NB4 (cell line): ENCODE results near the gene POLR2L.

ENCODE experiments used
- DNase-seq: peaks from one replicate; pipeline ENCODE4 v3.0.0; 2010; ENCODE audit warnings: low read depth
- H3K4me3 ChIP-seq: one replicate; pipeline ENCODE4 v1.5.1; 2011; ENCODE audit warnings: mild to moderate bottlenecking, low read depth, low read length, moderate library complexity
- CTCF ChIP-seq: IDR thresholded peaks from one replicate; pipeline ENCODE4 v1.5.1; 2012; ENCODE audit warnings: low read depth, low read length
- MAX ChIP-seq: IDR thresholded peaks from 2 replicates; pipeline ENCODE4 v1.6.1; 2011; ENCODE audit warnings: low read depth, low read length
- MYC ChIP-seq: IDR thresholded peaks from 2 replicates; pipeline ENCODE4 v1.6.1; 2011; ENCODE audit warnings: low read depth, low read length
- POLR2A ChIP-seq: IDR thresholded peaks from 2 replicates; pipeline ENCODE4 v1.6.1; 2011; ENCODE audit warnings: mild to moderate bottlenecking; ENCODE audit not compliant: insufficient read length; ENCODE audit errors: extremely low read depth

POLR2L gene

GRCh38 chr11:844693-845644, 2.6 kb upstream of the POLR2L start:
- H3K4me3 ChIP-seq: no peak overlapping the region
- peak; percentile 65 for DNase-seq
- TF ChIP-seq MAX (no peak), MYC (no peak; the same call in 1 of the 2 replicates), POLR2A (no peak)

- H3K4me3 ChIP-seq: no peak overlapping the region
- no peak for TF ChIP-seq CTCF
- TF ChIP-seq MYC: peak; percentile 86
- TF ChIP-seq MAX: peak; percentile 90
- DNase-seq: no peak
Measured at GRCh38 chr11:843818-844692, 1.7 kb upstream of the POLR2L start.

GRCh38 chr11:843086-843734, 881 bp upstream of the POLR2L start:
- H3K4me3 ChIP-seq: peak overlapping the region; percentile 35

GRCh38 chr11:841981-842369, 354 bp downstream of the POLR2L start:
- DNase-seq: peak; percentile 55
- H3K4me3 ChIP-seq: peak overlapping the region; percentile 89
- TF ChIP-seq MYC: no peak

More at GRCh38 chr11:843086-843734, 881 bp upstream of the POLR2L start:
- DNase-seq: no peak
- TF ChIP-seq POLR2A: no peak

- TF ChIP-seq MYC (no peak), POLR2A (no peak), MAX (no peak), CTCF (peak; percentile 16)
- DNase-seq: no peak
- no peak overlapping the region for H3K4me3 ChIP-seq
Measured at GRCh38 chr11:839875-840617, 2.3 kb downstream of the POLR2L start.

- TF ChIP-seq MAX (no peak), POLR2A (no peak), MYC (no peak), CTCF (no peak)
- no peak overlapping the region for H3K4me3 ChIP-seq
- DNase-seq: no peak
Measured at GRCh38 chr11:839280-839623, 3.1 kb downstream of the POLR2L start.
